Caco-2 (cell line): Measurements from ENCODE around the gene CAMK1D. TPM values are rescaled to one million over a fixed set of nuclear protein-coding genes. Genes with fewer than 3 reads are reported as not detected.

Source experiments
- BruUV-seq: library from RNA; stranded (reverse); fragments of 400-500 nt; replicated peaks from 2 replicates; lab custom pipeline; 2021; lab: Mats Ljungman, UMichigan
- CTCF ChIA-PET: fragments of 300-600 bp; sonication (Branson Sonifier 250); formaldehyde crosslinking; loops from one replicate; lab custom pipeline; 2022; ENCODE audit warnings: antibody characterized with exemption; lab: Charles Lee
- POLR2A ChIA-PET: fragments of 300-600 bp; sonication (Branson Sonifier 250); formaldehyde crosslinking; loops from one replicate; lab custom pipeline; 2022; ENCODE audit warnings: antibody characterized with exemption; lab: Charles Lee
- DNase-seq, 2 experiments: peaks; one replicate each; pipeline versions ENCODE4 v3.0.0 to v3.0.0-alpha.2; 2020 to 2022
- H3K27me3 ChIP-seq: replicated peaks from 2 replicates; pipeline ENCODE4 v1.6.0; 2011; ENCODE audit warnings: low read length; ENCODE audit not compliant: control insufficient read depth, insufficient read depth
- H3K36me3 ChIP-seq: 2 replicates; pipeline ENCODE4 v1.5.1; 2011; ENCODE audit warnings: low read length; ENCODE audit not compliant: control insufficient read depth, insufficient read depth
- H3K4me1 ChIP-seq: fragments of 250-450 bp; sonication (Bioruptor Pico); 2 replicates; pipeline ENCODE4 v1.5.1; 2020; ENCODE audit warnings: mild to moderate bottlenecking
- H3K4me3 ChIP-seq: 2 replicates; pipeline ENCODE4 v1.5.1; 2011; ENCODE audit warnings: low read depth, mild to moderate bottlenecking, control low read depth, low read length
- H3K9me3 ChIP-seq: fragments of 250-450 bp; sonication (Bioruptor Pico); 2 replicates; pipeline ENCODE4 v1.5.1; 2020; ENCODE audit warnings: mild to moderate bottlenecking, moderate library complexity
- H3K27ac Mint-ChIP-seq: one replicate; pipeline ENCODE4 v1.8.0; 2022; ENCODE audit warnings: mixed read lengths; ENCODE audit not compliant: unreplicated experiment
- H3K27me3 Mint-ChIP-seq: one replicate; pipeline ENCODE4 v1.8.0; 2022; ENCODE audit warnings: mixed read lengths; ENCODE audit not compliant: insufficient read depth, unreplicated experiment
- H3K36me3 Mint-ChIP-seq: one replicate; pipeline ENCODE4 v1.8.0; 2022; ENCODE audit warnings: mild to moderate bottlenecking, mixed read lengths; ENCODE audit not compliant: insufficient read depth, unreplicated experiment
- H3K4me1 Mint-ChIP-seq: one replicate; pipeline ENCODE4 v1.8.0; 2022; ENCODE audit warnings: low read depth, mixed read lengths; ENCODE audit not compliant: unreplicated experiment
- H3K4me3 Mint-ChIP-seq: one replicate; pipeline ENCODE4 v1.8.0; 2022; ENCODE audit warnings: mild to moderate bottlenecking, moderate library complexity, mixed read lengths; ENCODE audit not compliant: unreplicated experiment
- H3K9me3 Mint-ChIP-seq: one replicate; pipeline ENCODE4 v1.8.0; 2022; ENCODE audit warnings: mixed read lengths; ENCODE audit not compliant: unreplicated experiment
- intact Hi-C: fragments of 100-400 bp; cut with micrococcal nuclease; formaldehyde crosslinking; loops from one replicate; pipeline ENCODE4 v1.10.0; 2022; ENCODE audit not compliant: unreplicated experiment
- total RNA-seq: library from RNA; stranded (reverse); gene quantifications from 2 replicates; pipeline ENCODE4 v1.2.3, GENCODE V29; 2022
- TF ChIP-seq, protein P1 (sequence below), 2 experiments: fragments of 200-600 bp in 1 of 2; IDR thresholded peaks; 1 replicate in 1 of 2; 2 replicates in 1 of 2; pipeline versions ENCODE4 v1.5.1 to v1.8.0; 2011 to 2022; ENCODE audit warnings: antibody characterized with exemption in 1 of 2, control low read depth in 1 of 2, inconsistent platforms in 1 of 2, low read depth in 1 of 2, low read length in 1 of 2, mild to moderate bottlenecking in 1 of 2, moderate library complexity in 1 of 2; ENCODE audit not compliant: insufficient read depth in 1 of 2, severe bottlenecking in 1 of 2, unreplicated experiment in 1 of 2

CAMK1D gene
- total RNA-seq, 1 experiment from 2014 or later = 10.9 TPM

DNA sequence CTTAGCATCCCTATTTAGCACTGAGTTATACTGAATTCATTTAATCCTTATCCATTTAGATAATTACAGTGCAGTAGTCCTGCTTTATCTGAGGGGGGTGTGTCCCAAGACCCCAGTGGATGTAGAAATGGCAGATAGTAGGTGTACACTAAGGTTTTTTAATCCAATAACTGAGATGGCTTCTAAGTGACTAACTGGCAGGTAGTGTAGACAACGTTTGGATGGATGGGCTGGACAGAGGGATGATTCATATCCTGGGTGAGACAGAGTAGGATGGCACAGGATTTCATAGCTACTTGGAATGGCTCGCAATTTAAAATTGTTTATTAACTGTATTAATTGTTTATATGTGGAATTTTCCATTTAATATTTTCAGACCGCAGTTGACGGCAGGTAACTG is 356.6 kb downstream of the CAMK1D start:
- Histone ChIP-seq H3K4me3 (no peak overlapping the region), H3K36me3 (no peaks in the 10 kb centered on the region), H3K4me1 (peaks cover 22% of the 10 kb centered on the region), H3K9me3 (no peaks in the 10 kb centered on the region), H3K27me3 (no peaks in the 10 kb centered on the region)
- H3K4me1 Mint-ChIP-seq = peaks cover 29% of the 10 kb centered on the region
- no peaks in the 10 kb centered on the region for H3K27me3 Mint-ChIP-seq
- H3K4me3 Mint-ChIP-seq = no peak overlapping the region
- ChIA-PET CTCF (interaction anchor here (0.6 to 1.8 kb wide), 2 partner anchors 29 to 368 kb away, joined by 4 to 6 read pairs; no protein-coding TSS in a partner anchor), POLR2A (no interaction called here)
- TF ChIP-seq, protein P1, sequence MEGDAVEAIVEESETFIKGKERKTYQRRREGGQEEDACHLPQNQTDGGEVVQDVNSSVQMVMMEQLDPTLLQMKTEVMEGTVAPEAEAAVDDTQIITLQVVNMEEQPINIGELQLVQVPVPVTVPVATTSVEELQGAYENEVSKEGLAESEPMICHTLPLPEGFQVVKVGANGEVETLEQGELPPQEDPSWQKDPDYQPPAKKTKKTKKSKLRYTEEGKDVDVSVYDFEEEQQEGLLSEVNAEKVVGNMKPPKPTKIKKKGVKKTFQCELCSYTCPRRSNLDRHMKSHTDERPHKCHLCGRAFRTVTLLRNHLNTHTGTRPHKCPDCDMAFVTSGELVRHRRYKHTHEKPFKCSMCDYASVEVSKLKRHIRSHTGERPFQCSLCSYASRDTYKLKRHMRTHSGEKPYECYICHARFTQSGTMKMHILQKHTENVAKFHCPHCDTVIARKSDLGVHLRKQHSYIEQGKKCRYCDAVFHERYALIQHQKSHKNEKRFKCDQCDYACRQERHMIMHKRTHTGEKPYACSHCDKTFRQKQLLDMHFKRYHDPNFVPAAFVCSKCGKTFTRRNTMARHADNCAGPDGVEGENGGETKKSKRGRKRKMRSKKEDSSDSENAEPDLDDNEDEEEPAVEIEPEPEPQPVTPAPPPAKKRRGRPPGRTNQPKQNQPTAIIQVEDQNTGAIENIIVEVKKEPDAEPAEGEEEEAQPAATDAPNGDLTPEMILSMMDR (IDR thresholded peaks at IDR 0.05; ENCODE audit: insufficient read depth in 1 of 2, low read depth in 1 of 2, low read length in 1 of 2, severe bottlenecking in 1 of 2, unreplicated experiment in 1 of 2) = no peak
- H3K9me3 Mint-ChIP-seq = no peaks in the 10 kb centered on the region
- no peak overlapping the region for H3K27ac Mint-ChIP-seq
- no peak for DNase-seq
- intact Hi-C loops = loop anchor here (5.0 kb wide), 1 partner anchor 271 kb away; no protein-coding TSS in a partner anchor
- BruUV-seq = no TSS peak
- H3K36me3 Mint-ChIP-seq = no peaks in the 10 kb centered on the region

DNA sequence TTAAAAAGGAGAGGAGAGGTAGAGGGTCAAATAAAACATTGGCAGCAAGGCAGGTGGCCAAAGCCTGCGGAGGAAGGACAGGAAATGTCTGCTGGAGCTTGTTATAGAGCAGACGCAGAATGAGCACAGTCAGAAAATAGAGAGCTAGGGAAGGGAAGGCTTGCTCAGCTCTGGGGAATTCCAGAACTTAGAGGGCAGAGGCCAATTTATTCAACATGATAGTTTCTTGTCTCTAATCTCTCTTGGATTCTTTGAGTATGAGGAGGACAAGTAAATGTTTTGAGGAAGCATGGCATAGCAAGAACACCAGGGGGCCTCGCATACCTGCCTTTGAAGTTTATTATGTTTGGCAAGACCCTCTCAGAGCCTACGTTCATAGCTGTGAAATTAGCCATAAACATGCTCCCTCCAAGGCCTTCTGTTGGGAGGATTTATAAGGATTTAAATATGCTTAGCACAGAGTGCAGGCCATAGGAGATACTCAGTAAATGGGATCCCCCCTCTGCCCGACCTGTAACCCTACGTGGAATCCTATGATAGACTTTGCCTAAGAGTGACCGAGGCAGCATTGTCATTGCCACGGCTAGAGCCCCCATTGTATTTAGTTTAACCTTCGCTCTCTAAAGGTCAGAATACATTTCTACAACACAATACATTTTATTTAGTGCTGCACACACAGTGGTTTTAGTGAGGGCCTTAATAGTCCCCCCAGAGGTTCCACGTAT is 358.3 kb downstream of the CAMK1D start:
- no peaks in the 10 kb centered on the region for H3K9me3 Mint-ChIP-seq
- ChIA-PET CTCF (interaction anchor here (0.5 to 1.8 kb wide), 9 partner anchors 12 to 492 kb away, joined by 3 to 7 read pairs (median 3); no protein-coding TSS in a partner anchor), POLR2A (no interaction called here)
- Histone ChIP-seq H3K4me1 (peaks cover 26% of the 10 kb centered on the region), H3K36me3 (no peaks in the 10 kb centered on the region), H3K4me3 (no peak overlapping the region), H3K27me3 (no peaks in the 10 kb centered on the region), H3K9me3 (no peaks in the 10 kb centered on the region)
- peak; percentile 67 to 70 for DNase-seq
- TF ChIP-seq, protein P1 (IDR thresholded peaks at IDR 0.05; ENCODE audit: insufficient read depth in 1 of 2, low read depth in 1 of 2, low read length in 1 of 2, severe bottlenecking in 1 of 2, unreplicated experiment in 1 of 2) = peak; percentile 58 to 78
- H3K36me3 Mint-ChIP-seq = no peaks in the 10 kb centered on the region
- H3K4me3 Mint-ChIP-seq = no peak overlapping the region
- peak overlapping the region; percentile 15 for H3K27ac Mint-ChIP-seq
- peaks cover 34% of the 10 kb centered on the region for H3K4me1 Mint-ChIP-seq
- BruUV-seq = no TSS peak
- no peaks in the 10 kb centered on the region for H3K27me3 Mint-ChIP-seq
- intact Hi-C loops = loop anchor here (1.0 to 5.0 kb wide), 4 partner anchors 195 to 367 kb away; no protein-coding TSS in a partner anchor

DNA sequence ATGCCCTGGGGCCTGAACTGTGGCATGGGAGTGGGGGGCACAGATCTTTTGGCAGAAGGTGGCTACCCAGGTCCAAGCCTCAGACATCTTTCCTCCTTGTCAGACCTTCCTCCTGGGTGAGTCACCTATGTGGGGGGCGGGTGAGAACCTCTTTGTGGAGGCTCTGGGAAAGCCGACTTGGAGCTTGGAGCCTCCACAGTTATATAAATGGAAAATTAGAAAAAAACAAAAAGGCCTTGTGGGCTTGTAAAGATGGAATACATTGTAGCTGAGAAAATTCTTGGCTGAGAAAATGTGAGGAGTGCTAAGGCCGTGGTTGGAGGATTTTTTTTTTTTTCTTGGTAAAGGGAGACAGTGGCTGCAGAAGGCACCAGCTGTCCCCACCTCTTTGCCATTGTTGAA is 359.7 kb downstream of the CAMK1D start:
- Histone ChIP-seq H3K27me3 (no peaks in the 10 kb centered on the region), H3K36me3 (no peaks in the 10 kb centered on the region), H3K4me1 (peaks cover 26% of the 10 kb centered on the region), H3K9me3 (no peaks in the 10 kb centered on the region), H3K4me3 (no peak overlapping the region)
- intact Hi-C loops = loop anchor here (5.0 kb wide), 1 partner anchor 268 kb away; no protein-coding TSS in a partner anchor
- ChIA-PET CTCF (interaction anchor here (0.6 to 0.7 kb wide), 2 partner anchors 10 to 553 kb away, joined by 3 read pairs; no protein-coding TSS in a partner anchor), POLR2A (interaction anchor here (0.6 kb wide), 1 partner anchor 362 kb away, joined by 3 read pairs; no protein-coding TSS in a partner anchor)
- no TSS peak for BruUV-seq
- Mint-ChIP-seq H3K4me3 (no peak overlapping the region), H3K27me3 (no peaks in the 10 kb centered on the region), H3K27ac (peak overlapping the region; percentile 19), H3K9me3 (no peaks in the 10 kb centered on the region), H3K36me3 (no peaks in the 10 kb centered on the region), H3K4me1 (peaks cover 34% of the 10 kb centered on the region)
- TF ChIP-seq, protein P1 (IDR thresholded peaks at IDR 0.05; ENCODE audit: insufficient read depth in 1 of 2, low read depth in 1 of 2, low read length in 1 of 2, severe bottlenecking in 1 of 2, unreplicated experiment in 1 of 2) = no peak
- no peak for DNase-seq
